Tibial artery (tissue), 4 donors: ENCODE data around the gene RUNX2.

Experiments
- DNase-seq, 2 donors: peaks; one replicate each; pipeline ENCODE4 v3.0.0-alpha.2; 2019
- H3K27ac ChIP-seq, 2 donors: fragments of 200-600 bp; sonication (generic) in 1 of 2; 1 replicate in 1 of 2; 2 replicates in 1 of 2; pipeline ENCODE4 v1.5.1; 2018 to 2019; ENCODE audit warnings: mild to moderate bottlenecking in 1 of 2
- H3K27me3 ChIP-seq, 2 donors: fragments of 200-600 bp; sonication (generic) in 1 of 2; one replicate each; pipeline versions ENCODE4 v1.5.1 to v1.6.0; 2016 to 2019
- H3K36me3 ChIP-seq, 3 donors: fragments of 200-600 bp; sonication (generic) in 2 of 3; one replicate each; pipeline ENCODE4 v1.5.1; 2016 to 2019; ENCODE audit warnings: mild to moderate bottlenecking in 2 of 3
- H3K4me1 ChIP-seq, 4 donors: fragments of 200-600 bp; sonication (generic) in 2 of 4; 1 replicate in 3 of 4; 2 replicates in 1 of 4; pipeline ENCODE4 v1.5.1; 2016 to 2019
- H3K4me3 ChIP-seq, 2 donors: fragments of 200-600 bp; sonication (generic) in 1 of 2; 1 replicate in 1 of 2; 2 replicates in 1 of 2; pipeline ENCODE4 v1.5.1; 2018 to 2019; ENCODE audit warnings: mild to moderate bottlenecking in 2 of 2
- H3K9me3 ChIP-seq, 3 donors: fragments of 200-600 bp; sonication (generic) in 1 of 3; one replicate each; pipeline ENCODE4 v1.5.1; 2016 to 2019
- CTCF ChIP-seq, 2 experiments: fragments of 200-600 bp in 1 of 2; fragments of 450-650 bp in 1 of 2; IDR thresholded peaks; one replicate each; pipeline ENCODE4 v1.5.1; 2017 to 2019; ENCODE audit warnings: antibody characterized with exemption in 2 of 2, mild to moderate bottlenecking in 1 of 2, moderate library complexity in 1 of 2
- intact Hi-C: fragments of 100-400 bp; cut with DNase I; formaldehyde crosslinking; loops from one replicate; pipeline ENCODE4 v1.15.0; 2023; ENCODE audit warnings: low total_unique reads

RUNX2 gene

GRCh38 chr6:45326698-45327417 lies 1.3 kb upstream of the RUNX2 start:
- DNase-seq: no peak
- Histone ChIP-seq H3K27me3 (no peaks in the 10 kb centered on the region), H3K4me1 (peaks cover 0 to 8% (median 2%) of the 10 kb centered on the region in 4 donors), H3K27ac (no peak overlapping the region), H3K4me3 (no peak overlapping the region), H3K9me3 (no peaks in the 10 kb centered on the region), H3K36me3 (no peaks in the 10 kb centered on the region)
- TF ChIP-seq CTCF (IDR thresholded peaks at IDR 0.05): no peak
- intact Hi-C loops: no loop called here

DNA sequence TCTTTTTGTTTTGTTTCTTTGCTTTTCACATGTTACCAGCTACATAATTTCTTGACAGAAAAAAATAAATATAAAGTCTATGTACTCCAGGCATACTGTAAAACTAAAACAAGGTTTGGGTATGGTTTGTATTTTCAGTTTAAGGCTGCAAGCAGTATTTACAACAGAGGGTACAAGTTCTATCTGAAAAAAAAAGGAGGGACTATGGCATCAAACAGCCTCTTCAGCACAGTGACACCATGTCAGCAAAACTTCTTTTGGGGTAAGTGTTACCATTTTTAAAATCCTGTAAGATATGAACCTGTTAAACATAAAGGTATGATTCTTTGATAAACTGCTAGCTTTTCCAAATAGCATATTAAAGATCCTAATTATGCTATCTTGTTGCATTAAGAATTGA lies 393 bp downstream of the RUNX2 start:
- no peaks in the 10 kb centered on the region for H3K9me3 ChIP-seq
- H3K27ac ChIP-seq: no peak overlapping the region
- no peaks in the 10 kb centered on the region for H3K36me3 ChIP-seq
- TF ChIP-seq CTCF (IDR thresholded peaks at IDR 0.05): no peak
- no peak for DNase-seq
- no peak overlapping the region for H3K4me3 ChIP-seq
- intact Hi-C loops: no loop called here
- peaks cover 0 to 8% (median 2%) of the 10 kb centered on the region in 4 donors for H3K4me1 ChIP-seq
- no peaks in the 10 kb centered on the region for H3K27me3 ChIP-seq

GRCh38 chr6:45344900-45345299 lies 16.8 kb downstream of the RUNX2 start:
- Histone ChIP-seq H3K4me1 (no peaks in the 10 kb centered on the region), H3K27me3 (no peaks in the 10 kb centered on the region), H3K9me3 (no peaks in the 10 kb centered on the region), H3K36me3 (no peaks in the 10 kb centered on the region), H3K4me3 (no peak overlapping the region), H3K27ac (no peak overlapping the region)
- no peak for DNase-seq
- intact Hi-C loops: no loop called here
- no peak for TF ChIP-seq CTCF (IDR thresholded peaks at IDR 0.05)

DNA sequence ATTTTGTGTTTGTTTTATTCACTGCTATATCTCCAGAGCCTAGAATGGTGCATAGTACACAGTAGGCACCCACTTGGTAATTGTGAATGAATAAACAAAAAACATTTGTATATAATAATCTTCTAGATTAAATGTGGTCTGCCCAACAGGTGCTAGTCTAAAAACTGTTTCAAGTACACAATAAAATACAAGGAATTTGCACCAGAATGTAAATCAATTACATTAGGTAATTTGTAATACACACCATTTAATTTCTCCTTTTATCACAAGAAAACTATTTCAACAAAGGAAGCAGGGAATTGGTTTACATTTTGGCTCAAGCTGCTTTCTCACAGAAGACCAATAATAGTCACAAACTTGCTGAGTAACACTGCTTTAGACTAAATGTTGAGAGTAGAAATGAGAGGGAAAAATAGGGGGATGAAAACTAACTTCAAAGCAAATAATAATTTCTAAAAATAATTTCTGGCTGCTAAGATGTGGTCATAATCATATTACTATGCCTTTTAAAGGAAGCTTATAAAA lies 22.1 kb downstream of the RUNX2 start:
- no peak for DNase-seq
- no peak for TF ChIP-seq CTCF (IDR thresholded peaks at IDR 0.05)
- H3K27me3 ChIP-seq: no peaks in the 10 kb centered on the region
- intact Hi-C loops: no loop called here
- no peak overlapping the region for H3K27ac ChIP-seq
- H3K9me3 ChIP-seq: no peaks in the 10 kb centered on the region
- H3K4me3 ChIP-seq: no peak overlapping the region
- H3K36me3 ChIP-seq: no peaks in the 10 kb centered on the region
- H3K4me1 ChIP-seq: no peaks in the 10 kb centered on the region

DNA sequence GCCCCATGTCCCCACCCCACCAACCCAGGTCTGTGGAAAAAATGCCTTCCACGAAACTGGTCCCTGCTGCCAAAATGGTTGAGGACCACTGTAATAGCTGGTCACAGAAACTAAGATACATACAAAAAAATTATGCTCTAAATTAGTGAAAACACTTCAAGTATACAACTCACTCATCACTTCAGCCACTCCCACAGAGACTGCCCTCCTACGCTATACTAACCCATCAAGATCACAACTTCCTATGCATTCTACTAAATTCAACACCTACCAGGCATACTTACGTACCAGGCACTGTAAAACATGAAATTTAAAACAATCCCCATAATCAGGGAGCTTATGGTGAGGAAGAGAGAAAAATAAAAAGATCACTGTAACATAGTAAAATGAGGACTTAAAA lies 22.9 kb downstream of the RUNX2 start:
- intact Hi-C loops: no loop called here
- no peaks in the 10 kb centered on the region for H3K27me3 ChIP-seq
- no peaks in the 10 kb centered on the region for H3K4me1 ChIP-seq
- no peak for DNase-seq
- no peak overlapping the region for H3K27ac ChIP-seq
- H3K36me3 ChIP-seq: no peaks in the 10 kb centered on the region
- TF ChIP-seq CTCF (IDR thresholded peaks at IDR 0.05): no peak
- no peak overlapping the region for H3K4me3 ChIP-seq
- H3K9me3 ChIP-seq: no peaks in the 10 kb centered on the region
